Brain microvascular endothelial cell (primary cell): Measurements from ENCODE around the gene GOLGA7B.
A peak's percentile ranks its signal among the peaks of the same experiment; 100 is the strongest.

Experiments used
- DNase-seq: peaks from one replicate; pipeline ENCODE4 v3.0.0-alpha.2; 2020
- H3K27ac ChIP-seq: fragments of 250-450 bp; sonication (Bioruptor Pico); 2 replicates; pipeline ENCODE4 v1.5.1; 2020; ENCODE audit warnings: mild to moderate bottlenecking, moderate library complexity
- H3K27me3 ChIP-seq: fragments of 250-450 bp; sonication (Bioruptor Pico); replicated peaks from 2 replicates; pipeline ENCODE4 v1.5.1; 2020; ENCODE audit warnings: mild to moderate bottlenecking
- H3K36me3 ChIP-seq: fragments of 250-450 bp; sonication (Bioruptor Pico); replicated peaks from 2 replicates; pipeline ENCODE4 v1.5.1; 2020; ENCODE audit warnings: mild to moderate bottlenecking
- H3K4me3 ChIP-seq: 2 replicates; pipeline ENCODE4 v1.5.1; 2011; ENCODE audit warnings: low read depth, mild to moderate bottlenecking, control low read depth, low read length, moderate library complexity
- CTCF ChIP-seq: IDR thresholded peaks from 2 replicates; pipeline ENCODE4 v1.5.1; 2011; ENCODE audit warnings: low read depth, mild to moderate bottlenecking, moderate library complexity, low read length, control low read depth, inconsistent platforms; ENCODE audit errors: missing control alignments
- in situ Hi-C: cut with HindIII; loops from 2 replicates; pipeline ENCODE4 v1.10.0; 2017; ENCODE audit warnings: low sequenced_read_pairs, low pct_ligation_motif_present

GOLGA7B gene

GRCh38 chr10:97876402-97876801, 26.8 kb downstream of the GOLGA7B start:
- no peak overlapping the region for H3K4me3 ChIP-seq
- H3K27me3 ChIP-seq = peaks cover 30% of the 10 kb centered on the region
- H3K27ac ChIP-seq = no peak overlapping the region
- in situ Hi-C loops = no loop called here
- TF ChIP-seq CTCF = no peak
- H3K36me3 ChIP-seq = no peaks in the 10 kb centered on the region
- DNase-seq = no peak

- in situ Hi-C loops = no loop called here
- Histone ChIP-seq H3K27me3 (peaks cover 7% of the 10 kb centered on the region), H3K27ac (no peak overlapping the region), H3K36me3 (no peaks in the 10 kb centered on the region), H3K4me3 (no peak overlapping the region)
- no peak for DNase-seq
- TF ChIP-seq CTCF = no peak
These were observed 29.6 kb downstream of the GOLGA7B start for GRCh38 chr10:97879241-97879640.

- H3K27me3 ChIP-seq = peaks cover 2% of the 10 kb centered on the region
- in situ Hi-C loops = no loop called here
- no peak for TF ChIP-seq CTCF
- no peak for DNase-seq
- no peak overlapping the region for H3K4me3 ChIP-seq
- no peak overlapping the region for H3K27ac ChIP-seq
- no peaks in the 10 kb centered on the region for H3K36me3 ChIP-seq
These were observed 30.5 kb downstream of the GOLGA7B start for GRCh38 chr10:97880109-97880508.

GRCh38 chr10:97882142-97883091, 32.8 kb downstream of the GOLGA7B start:
- no peak overlapping the region for H3K27ac ChIP-seq
- TF ChIP-seq CTCF = no peak
- no peaks in the 10 kb centered on the region for H3K27me3 ChIP-seq
- no peak overlapping the region for H3K4me3 ChIP-seq
- in situ Hi-C loops = no loop called here
- no peaks in the 10 kb centered on the region for H3K36me3 ChIP-seq
- DNase-seq = peak; percentile 83

GRCh38 chr10:97883092-97883485, 33.4 kb downstream of the GOLGA7B start:
- DNase-seq = no peak
- H3K27ac ChIP-seq = no peak overlapping the region
- in situ Hi-C loops = no loop called here
- no peak overlapping the region for H3K4me3 ChIP-seq
- no peak for TF ChIP-seq CTCF
- no peaks in the 10 kb centered on the region for H3K36me3 ChIP-seq
- H3K27me3 ChIP-seq = no peaks in the 10 kb centered on the region
